ENCODE results near the gene CIC. TPM values are rescaled to one million over a fixed set of nuclear protein-coding genes. Genes with fewer than 3 reads are reported as not detected.
"Not testable (repeated sequence)": the region's sequence is repeated elsewhere in the genome, so short reads cannot be mapped to it uniquely, and the experiment has no call there.

The CIC gene
- total and polyA plus RNA-seq, 3 experiments from 2014 or later: 2.7 to 60.4 (median 53.9) TPM

DNA sequence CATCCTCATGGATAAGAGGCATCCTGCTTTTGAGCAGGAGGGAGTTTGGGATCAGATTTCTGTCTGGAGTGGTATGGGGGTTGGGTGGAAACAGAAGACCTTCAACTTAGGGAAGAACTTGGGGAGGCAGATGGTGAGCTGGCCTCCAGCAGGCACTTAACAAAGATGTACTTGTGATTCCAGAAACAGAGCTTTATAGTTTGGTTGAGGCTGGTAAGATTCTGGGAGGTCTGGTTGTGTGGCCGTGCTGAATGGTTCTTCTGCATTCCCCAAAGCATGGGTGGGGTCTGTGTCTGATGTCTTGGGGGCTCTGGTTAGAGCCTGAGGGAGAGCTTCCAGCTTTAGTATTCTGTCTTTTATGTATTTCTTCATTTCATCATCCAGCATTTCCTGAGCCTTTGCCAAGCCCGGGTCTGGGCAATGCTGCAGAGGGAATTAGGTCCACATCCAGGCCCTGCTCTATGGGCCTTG, 61.2 kb downstream of the CIC start:
- ChIA-PET CTCF (no interaction called here), POLR2A (no interaction called here)
- H3K27ac ChIP-seq (ENCODE audit: low read depth, low read length): no peak overlapping the region
- Mint-ChIP-seq H3K27me3 (peaks cover under 1 to 1% of the 10 kb centered on the region in 2 donors), H3K4me3 (no peak overlapping the region), H3K4me1 (peaks cover 13 to 27% (median 18%) of the 10 kb centered on the region in 3 donors), H3K27ac (peak overlapping the region in 2 of 8 donors; percentile 33 to 45), H3K9me3 (no peaks in the 10 kb centered on the region), H3K36me3 (peaks cover 0 to 7% (median 0%) of the 10 kb centered on the region in 3 donors)
- H3K4me1 ChIP-seq (ENCODE audit: insufficient read depth, low read length): peaks cover 18% of the 10 kb centered on the region
- no peaks in the 10 kb centered on the region for H3K36me3 ChIP-seq (ENCODE audit: insufficient read depth, low read length)
- no peaks in the 10 kb centered on the region for H3K9me3 ChIP-seq (ENCODE audit: low read length)
- DNase-seq: no peak
- H3K27me3 ChIP-seq (ENCODE audit: insufficient read depth, low read length, poor library complexity, severe bottlenecking): no peaks in the 10 kb centered on the region
- H3K4me3 ChIP-seq (ENCODE audit: low read length): no peak overlapping the region

DNA sequence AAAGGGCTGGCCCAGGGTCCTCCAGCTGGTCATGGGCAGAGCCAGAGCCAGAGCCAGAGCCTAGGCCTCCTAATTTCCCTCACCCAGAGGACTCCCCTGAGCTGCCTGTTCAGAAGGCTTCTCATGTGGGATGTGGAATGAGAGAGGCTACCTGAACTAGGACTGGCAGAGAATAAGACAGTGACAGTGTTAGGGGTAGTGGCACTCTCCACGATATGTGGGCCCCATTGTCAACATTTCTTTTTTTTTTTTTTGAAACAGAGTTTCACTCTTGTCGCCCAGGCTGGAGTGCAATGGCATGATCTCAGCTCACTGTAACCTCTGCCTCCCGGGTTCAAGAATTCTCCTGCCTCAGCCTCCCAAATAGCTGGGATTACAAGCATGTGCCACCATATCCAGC, 62.3 kb downstream of the CIC start:
- H3K4me1 ChIP-seq (ENCODE audit: insufficient read depth, low read length): peaks cover 12% of the 10 kb centered on the region
- CTCF ChIA-PET; H3K36me3 Mint-ChIP-seq; H3K27me3 ChIP-seq (ENCODE audit: insufficient read depth, low read length, poor library complexity, severe bottlenecking); POLR2A ChIA-PET; H3K9me3 ChIP-seq (ENCODE audit: low read length); H3K27ac ChIP-seq (ENCODE audit: low read depth, low read length); H3K36me3 ChIP-seq (ENCODE audit: insufficient read depth, low read length); H3K9me3 Mint-ChIP-seq; H3K4me3 Mint-ChIP-seq; H3K27me3 Mint-ChIP-seq; H3K4me3 ChIP-seq (ENCODE audit: low read length); DNase-seq: not testable (repeated sequence)
- H3K27ac Mint-ChIP-seq: peak overlapping the region in 1 of 8 donors; percentile 78
- peaks cover 10 to 22% (median 16%) of the 10 kb centered on the region in 3 donors for H3K4me1 Mint-ChIP-seq

DNA sequence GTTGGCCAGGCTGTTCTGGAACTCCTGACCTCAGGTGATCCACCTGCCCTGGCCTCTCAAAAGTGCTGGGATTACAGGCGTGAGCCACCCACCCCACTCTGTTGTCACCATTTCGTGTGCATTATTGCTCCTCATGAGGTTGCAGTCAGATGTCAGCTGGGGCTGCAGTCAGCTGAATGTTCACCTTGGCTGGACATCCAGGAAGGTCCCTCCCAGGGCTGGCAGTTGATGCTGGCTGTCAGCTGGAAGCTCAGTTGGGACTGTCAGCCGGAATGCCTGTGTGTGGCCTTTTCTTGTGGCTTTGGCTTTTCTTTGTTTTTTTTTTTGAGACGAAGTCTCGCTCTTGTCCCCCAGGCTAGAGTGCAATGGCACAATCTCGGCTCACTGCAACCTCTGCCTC, 63.0 kb downstream of the CIC start:
- Mint-ChIP-seq H3K27me3 (no peaks in the 10 kb centered on the region), H3K9me3 (no peaks in the 10 kb centered on the region), H3K4me3 (no peak overlapping the region), H3K27ac (no peak overlapping the region), H3K4me1 (peaks cover 5 to 14% (median 8%) of the 10 kb centered on the region in 3 donors), H3K36me3 (peaks cover 0 to 4% (median 0%) of the 10 kb centered on the region in 3 donors)
- POLR2A ChIA-PET: no interaction called here
- Histone ChIP-seq H3K4me1 (ENCODE audit: insufficient read depth, low read length) (peaks cover 5% of the 10 kb centered on the region), H3K36me3 (ENCODE audit: insufficient read depth, low read length) (no peaks in the 10 kb centered on the region), H3K4me3 (ENCODE audit: low read length) (no peak overlapping the region), H3K9me3 (ENCODE audit: low read length) (no peaks in the 10 kb centered on the region), H3K27me3 (ENCODE audit: insufficient read depth, low read length, poor library complexity, severe bottlenecking) (no peaks in the 10 kb centered on the region), H3K27ac (ENCODE audit: low read depth, low read length) (no peak overlapping the region)
- no peak for DNase-seq
- CTCF ChIA-PET: no interaction called here

DNA sequence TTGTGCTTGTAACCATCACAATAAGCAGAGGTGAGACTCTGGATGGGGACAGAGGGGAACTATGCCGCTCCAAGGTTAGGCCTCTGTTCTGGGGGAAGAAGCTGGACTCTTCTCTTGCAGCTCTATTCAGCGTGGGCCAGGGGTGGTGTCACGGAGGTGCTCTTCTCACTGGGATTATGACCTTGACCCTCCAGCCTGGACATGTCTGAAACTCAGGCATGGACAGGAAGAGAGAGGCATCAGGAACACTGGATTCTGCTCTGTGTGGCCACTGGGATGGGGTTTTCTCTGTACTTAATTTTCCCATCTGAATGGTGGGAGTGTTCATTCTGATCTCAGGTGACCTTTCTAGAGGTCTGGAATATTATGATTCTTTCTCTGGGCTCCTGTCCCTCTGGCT, 64.0 kb downstream of the CIC start:
- Mint-ChIP-seq H3K4me3 (no peak overlapping the region), H3K9me3 (no peaks in the 10 kb centered on the region), H3K4me1 (peaks cover 4 to 8% (median 5%) of the 10 kb centered on the region in 3 donors), H3K27me3 (no peaks in the 10 kb centered on the region), H3K36me3 (peaks cover 0 to 4% (median 0%) of the 10 kb centered on the region in 3 donors), H3K27ac (peak overlapping the region in 1 of 8 donors; percentile 60)
- no peak overlapping the region for H3K27ac ChIP-seq (ENCODE audit: low read depth, low read length)
- CTCF ChIA-PET: no interaction called here
- no peak overlapping the region for H3K4me3 ChIP-seq (ENCODE audit: low read length)
- no peaks in the 10 kb centered on the region for H3K9me3 ChIP-seq (ENCODE audit: low read length)
- H3K27me3 ChIP-seq (ENCODE audit: insufficient read depth, low read length, poor library complexity, severe bottlenecking): no peaks in the 10 kb centered on the region
- H3K4me1 ChIP-seq (ENCODE audit: insufficient read depth, low read length): no peaks in the 10 kb centered on the region
- POLR2A ChIA-PET: no interaction called here
- no peak for DNase-seq
- no peaks in the 10 kb centered on the region for H3K36me3 ChIP-seq (ENCODE audit: insufficient read depth, low read length)

DNA sequence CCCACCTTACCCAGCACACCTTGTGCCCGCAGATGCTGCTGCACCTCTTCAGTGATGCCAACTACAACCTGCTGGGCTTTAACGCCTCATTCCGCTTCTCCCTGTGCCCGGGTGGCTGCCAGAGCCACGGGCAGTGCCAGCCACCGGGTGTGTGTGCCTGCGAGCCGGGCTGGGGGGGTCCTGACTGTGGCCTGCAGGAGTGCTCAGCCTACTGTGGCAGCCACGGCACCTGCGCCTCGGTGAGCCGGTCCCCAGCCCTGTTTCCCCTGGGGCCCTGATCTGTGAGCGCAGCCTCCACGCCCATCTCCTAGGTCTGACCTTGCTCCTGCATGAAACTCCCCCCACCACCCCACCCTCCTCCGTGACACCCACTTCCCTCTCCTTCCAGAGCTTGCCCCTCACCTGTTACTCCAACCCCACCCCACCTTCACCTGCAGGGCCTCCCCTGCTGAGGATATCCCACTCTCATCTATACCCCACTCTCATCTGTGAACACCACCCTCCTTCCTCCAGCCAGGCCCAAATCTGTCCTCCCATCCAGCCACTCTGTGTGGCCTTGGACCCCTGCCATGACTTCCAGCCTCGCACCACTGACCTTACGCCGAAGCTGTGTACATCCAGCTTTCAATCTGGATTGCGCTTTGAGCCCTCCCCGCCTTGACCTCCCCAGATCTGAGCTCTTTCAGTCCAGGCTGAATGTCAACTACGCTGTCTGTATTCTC, 65.1 kb downstream of the CIC start:
- Mint-ChIP-seq H3K27ac (no peak overlapping the region), H3K36me3 (peaks cover 2 to 8% (median 4%) of the 10 kb centered on the region in 3 donors), H3K4me3 (no peak overlapping the region), H3K27me3 (no peaks in the 10 kb centered on the region), H3K9me3 (no peaks in the 10 kb centered on the region), H3K4me1 (peaks cover under 1 to 3% (median 2%) of the 10 kb centered on the region in 3 donors)
- Histone ChIP-seq H3K36me3 (ENCODE audit: insufficient read depth, low read length) (no peaks in the 10 kb centered on the region), H3K9me3 (ENCODE audit: low read length) (no peaks in the 10 kb centered on the region), H3K4me3 (ENCODE audit: low read length) (no peak overlapping the region), H3K4me1 (ENCODE audit: insufficient read depth, low read length) (no peaks in the 10 kb centered on the region), H3K27me3 (ENCODE audit: insufficient read depth, low read length, poor library complexity, severe bottlenecking) (no peaks in the 10 kb centered on the region), H3K27ac (ENCODE audit: low read depth, low read length) (no peak overlapping the region)
- POLR2A ChIA-PET: no interaction called here
- CTCF ChIA-PET: no interaction called here
- DNase-seq: no peak

DNA sequence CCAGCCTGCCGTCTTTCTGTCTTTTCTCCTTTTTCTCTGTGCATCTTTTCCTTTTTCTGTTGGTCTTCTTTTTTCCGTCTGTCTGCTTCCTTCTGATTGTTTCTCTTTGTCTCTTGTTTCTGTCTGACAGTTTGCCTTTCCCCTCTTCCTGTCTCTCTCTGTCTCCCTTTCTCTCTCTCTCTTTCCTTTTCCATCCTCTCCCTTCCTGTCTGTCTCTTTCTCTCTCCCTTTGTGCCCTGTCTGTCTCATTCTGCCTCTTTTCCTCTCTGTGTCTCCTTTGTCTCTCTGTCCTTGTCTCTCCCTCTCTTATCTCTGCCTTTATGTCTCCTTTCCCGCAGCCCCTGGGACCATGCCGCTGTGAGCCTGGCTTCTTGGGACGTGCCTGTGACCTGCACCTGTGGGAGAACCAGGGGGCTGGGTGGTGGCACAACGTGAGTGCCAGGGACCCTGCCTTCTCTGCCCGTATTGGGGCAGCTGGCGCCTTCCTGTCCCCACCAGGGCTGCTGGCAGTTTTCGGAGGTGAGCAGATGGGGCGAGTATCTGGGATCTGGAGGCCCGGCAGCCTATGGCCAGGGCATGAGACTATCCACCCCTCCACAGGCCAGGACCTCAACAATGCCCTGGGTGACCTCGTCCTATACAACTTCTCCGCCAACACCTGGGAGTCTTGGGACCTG, 65.8 kb downstream of the CIC start:
- ChIA-PET CTCF (no interaction called here), POLR2A (no interaction called here)
- Histone ChIP-seq H3K4me3 (ENCODE audit: low read length) (no peak overlapping the region), H3K9me3 (ENCODE audit: low read length) (no peaks in the 10 kb centered on the region), H3K4me1 (ENCODE audit: insufficient read depth, low read length) (no peaks in the 10 kb centered on the region), H3K27me3 (ENCODE audit: insufficient read depth, low read length, poor library complexity, severe bottlenecking) (no peaks in the 10 kb centered on the region), H3K36me3 (ENCODE audit: insufficient read depth, low read length) (no peaks in the 10 kb centered on the region), H3K27ac (ENCODE audit: low read depth, low read length) (no peak overlapping the region)
- DNase-seq: no peak
- Mint-ChIP-seq H3K27me3 (no peaks in the 10 kb centered on the region), H3K9me3 (no peaks in the 10 kb centered on the region), H3K36me3 (peaks cover 4 to 13% (median 4%) of the 10 kb centered on the region in 3 donors), H3K4me3 (no peak overlapping the region), H3K27ac (no peak overlapping the region), H3K4me1 (no peaks in the 10 kb centered on the region)

DNA sequence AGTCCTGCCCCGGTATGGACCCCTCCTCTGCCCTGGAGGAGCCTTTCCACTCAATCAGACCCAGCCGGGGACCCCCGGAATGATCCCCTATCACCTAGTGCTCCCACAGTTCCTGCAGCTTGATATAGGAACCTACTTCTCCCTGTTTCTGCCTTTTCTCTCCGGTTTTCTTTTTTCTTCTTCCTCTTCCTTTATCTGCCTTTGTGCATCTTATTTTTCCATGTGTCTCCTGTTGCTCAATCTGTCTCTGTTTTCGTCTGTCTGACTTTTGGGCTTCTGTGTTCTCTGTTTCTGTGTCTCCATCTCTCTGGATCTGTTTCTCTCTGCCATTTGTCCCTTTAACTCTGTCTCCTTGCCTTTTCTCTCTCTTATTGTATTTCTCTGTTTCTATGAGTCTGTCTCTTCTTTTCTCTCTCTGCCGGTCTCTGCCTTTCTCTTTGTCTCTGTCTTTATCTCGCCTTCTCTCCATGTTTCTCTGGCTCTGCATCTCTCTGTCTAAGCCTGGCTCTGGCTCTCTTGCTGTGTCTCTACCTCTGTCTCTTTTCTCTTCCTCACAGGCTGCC, 66.4 kb downstream of the CIC start:
- POLR2A ChIA-PET: no interaction called here
- CTCF ChIA-PET: no interaction called here
- peaks cover 4 to 13% (median 4%) of the 10 kb centered on the region in 3 donors for H3K36me3 Mint-ChIP-seq

DNA sequence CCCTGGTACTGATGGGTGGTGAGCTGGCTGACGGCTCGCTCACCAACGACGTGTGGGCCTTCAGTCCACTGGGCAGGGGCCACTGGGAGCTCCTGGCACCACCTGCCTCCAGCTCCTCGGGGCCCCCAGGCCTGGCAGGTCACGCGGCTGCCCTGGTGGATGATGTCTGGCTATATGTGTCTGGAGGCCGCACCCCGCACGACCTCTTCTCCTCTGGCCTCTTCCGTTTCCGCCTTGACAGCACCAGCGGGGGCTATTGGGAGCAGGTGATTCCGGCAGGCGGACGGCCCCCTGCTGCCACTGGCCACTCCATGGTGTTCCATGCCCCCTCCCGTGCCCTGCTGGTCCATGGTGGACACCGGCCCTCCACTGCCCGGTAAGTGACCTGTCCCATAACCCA, 66.9 kb downstream of the CIC start:
- Mint-ChIP-seq H3K9me3 (no peaks in the 10 kb centered on the region), H3K27ac (no peak overlapping the region), H3K27me3 (no peaks in the 10 kb centered on the region), H3K4me3 (no peak overlapping the region), H3K36me3 (peaks cover 4 to 13% (median 4%) of the 10 kb centered on the region in 3 donors), H3K4me1 (no peaks in the 10 kb centered on the region)
- no peaks in the 10 kb centered on the region for H3K36me3 ChIP-seq (ENCODE audit: insufficient read depth, low read length)
- no peak for DNase-seq
- H3K9me3 ChIP-seq (ENCODE audit: low read length): no peaks in the 10 kb centered on the region
- H3K27me3 ChIP-seq (ENCODE audit: insufficient read depth, low read length, poor library complexity, severe bottlenecking): no peaks in the 10 kb centered on the region
- no peak overlapping the region for H3K27ac ChIP-seq (ENCODE audit: low read depth, low read length)
- no peaks in the 10 kb centered on the region for H3K4me1 ChIP-seq (ENCODE audit: insufficient read depth, low read length)
- POLR2A ChIA-PET: no interaction called here
- CTCF ChIA-PET: no interaction called here
- no peak overlapping the region for H3K4me3 ChIP-seq (ENCODE audit: low read length)

More for the DNA sequence above, 66.4 kb downstream of the CIC start:
- DNase-seq: no peak
- no peaks in the 10 kb centered on the region for H3K4me1 Mint-ChIP-seq
- Histone ChIP-seq H3K27me3 (ENCODE audit: insufficient read depth, low read length, poor library complexity, severe bottlenecking) (no peaks in the 10 kb centered on the region), H3K4me1 (ENCODE audit: insufficient read depth, low read length) (no peaks in the 10 kb centered on the region), H3K27ac (ENCODE audit: low read depth, low read length) (no peak overlapping the region), H3K4me3 (ENCODE audit: low read length) (no peak overlapping the region), H3K36me3 (ENCODE audit: insufficient read depth, low read length) (no peaks in the 10 kb centered on the region), H3K9me3 (ENCODE audit: low read length) (no peaks in the 10 kb centered on the region)
- no peak overlapping the region for H3K4me3 Mint-ChIP-seq
- H3K9me3 Mint-ChIP-seq: no peaks in the 10 kb centered on the region
- H3K27me3 Mint-ChIP-seq: no peaks in the 10 kb centered on the region
- no peak overlapping the region for H3K27ac Mint-ChIP-seq

Data from CD8-positive, alpha-beta memory T cell (primary cell).